BJ (cell line): ENCODE measurements around the gene CETP. TPM values are rescaled to one million over a fixed set of nuclear protein-coding genes. Genes with fewer than 3 reads are reported as not detected.

ENCODE experiments used
- CTCF ChIA-PET: fragments of 350-600 bp; formaldehyde crosslinking; extraction: SDS; loops from one replicate; lab custom pipeline; 2021; ENCODE audit warnings: antibody characterized with exemption, inconsistent platforms; lab: Yijun Ruan, JAX
- POLR2A ChIA-PET: fragments of 300-600 bp; sonication (Branson Sonifier 250); formaldehyde crosslinking; extraction: SDS; loops from one replicate; lab custom pipeline; 2021; ENCODE audit warnings: antibody characterized with exemption; lab: Charles Lee
- DNase-seq: peaks from one replicate; pipeline ENCODE4 v3.0.0-alpha.2; 2011; ENCODE audit warnings: low read depth
- H3K27me3 ChIP-seq: 2 replicates; pipeline ENCODE4 v1.6.0; 2011; ENCODE audit warnings: low read length; ENCODE audit not compliant: control insufficient read depth, insufficient read depth
- H3K36me3 ChIP-seq: 2 replicates; pipeline ENCODE4 v1.5.1; 2011; ENCODE audit warnings: low read length; ENCODE audit not compliant: control insufficient read depth, insufficient read depth
- H3K4me3 ChIP-seq: 2 replicates; pipeline ENCODE4 v1.5.1; 2011; ENCODE audit warnings: low read depth, mild to moderate bottlenecking, control low read depth, low read length
- polyA plus RNA-seq: library from polyadenylated mRNA; depleted of rRNA; stranded (reverse); fragments of >200 nt; gene quantifications from 2 replicates; pipeline ENCODE4 v1.2.3, GENCODE V29; 2011
- TF ChIP-seq, protein P1 (sequence below): IDR thresholded peaks from 2 replicates; pipeline ENCODE4 v1.5.1; 2011; ENCODE audit warnings: low read depth, mild to moderate bottlenecking, control low read depth, inconsistent platforms, low read length, moderate library complexity; ENCODE audit not compliant: insufficient read depth

Gene CETP
- polyA plus RNA-seq, 1 experiment: 0.07 TPM

- no peak for DNase-seq
- TF ChIP-seq, protein P1, sequence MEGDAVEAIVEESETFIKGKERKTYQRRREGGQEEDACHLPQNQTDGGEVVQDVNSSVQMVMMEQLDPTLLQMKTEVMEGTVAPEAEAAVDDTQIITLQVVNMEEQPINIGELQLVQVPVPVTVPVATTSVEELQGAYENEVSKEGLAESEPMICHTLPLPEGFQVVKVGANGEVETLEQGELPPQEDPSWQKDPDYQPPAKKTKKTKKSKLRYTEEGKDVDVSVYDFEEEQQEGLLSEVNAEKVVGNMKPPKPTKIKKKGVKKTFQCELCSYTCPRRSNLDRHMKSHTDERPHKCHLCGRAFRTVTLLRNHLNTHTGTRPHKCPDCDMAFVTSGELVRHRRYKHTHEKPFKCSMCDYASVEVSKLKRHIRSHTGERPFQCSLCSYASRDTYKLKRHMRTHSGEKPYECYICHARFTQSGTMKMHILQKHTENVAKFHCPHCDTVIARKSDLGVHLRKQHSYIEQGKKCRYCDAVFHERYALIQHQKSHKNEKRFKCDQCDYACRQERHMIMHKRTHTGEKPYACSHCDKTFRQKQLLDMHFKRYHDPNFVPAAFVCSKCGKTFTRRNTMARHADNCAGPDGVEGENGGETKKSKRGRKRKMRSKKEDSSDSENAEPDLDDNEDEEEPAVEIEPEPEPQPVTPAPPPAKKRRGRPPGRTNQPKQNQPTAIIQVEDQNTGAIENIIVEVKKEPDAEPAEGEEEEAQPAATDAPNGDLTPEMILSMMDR: no peak
- Histone ChIP-seq H3K27me3 (no peaks in the 10 kb centered on the region), H3K4me3 (no peak overlapping the region), H3K36me3 (no peaks in the 10 kb centered on the region)
- CTCF ChIA-PET: no interaction called here
- POLR2A ChIA-PET: interaction anchor here (0.7 kb wide), 1 partner anchor 10 kb away, joined by 4 read pairs; the partner anchor contains the start of gene NLRC5
These were observed 37.9 kb downstream of the CETP start for GRCh38 chr16:56999409-57000270.

GRCh38 chr16:57000271-57001025, 38.7 kb downstream of the CETP start:
- peak; percentile 77 for DNase-seq
- no peaks in the 10 kb centered on the region for H3K36me3 ChIP-seq
- TF ChIP-seq, protein P1: no peak
- H3K4me3 ChIP-seq: no peak overlapping the region
- ChIA-PET CTCF (no interaction called here), POLR2A (no interaction called here)
- H3K27me3 ChIP-seq: no peaks in the 10 kb centered on the region

GRCh38 chr16:57001026-57001679, 39.4 kb downstream of the CETP start:
- CTCF ChIA-PET: no interaction called here
- Histone ChIP-seq H3K36me3 (no peaks in the 10 kb centered on the region), H3K27me3 (no peaks in the 10 kb centered on the region), H3K4me3 (no peak overlapping the region)
- TF ChIP-seq, protein P1: no peak
- no peak for DNase-seq
- POLR2A ChIA-PET: no interaction called here

- no peak overlapping the region for H3K4me3 ChIP-seq
- POLR2A ChIA-PET: no interaction called here
- TF ChIP-seq, protein P1: no peak
- CTCF ChIA-PET: no interaction called here
- H3K36me3 ChIP-seq: no peaks in the 10 kb centered on the region
- H3K27me3 ChIP-seq: no peaks in the 10 kb centered on the region
- no peak for DNase-seq
These were observed 42.0 kb downstream of the CETP start for GRCh38 chr16:57003439-57004386.
